ENCODE results near the gene S100A5.
"Not testable (repeated sequence)": the region's sequence is repeated elsewhere in the genome, so short reads cannot be mapped to it uniquely, and the experiment has no call there.

Gene S100A5

GRCh38 chr1:153567621-153568366, 27.1 kb upstream of the S100A5 start:
- DNase-seq (ENCODE audit: low read depth in 2 of 2, low spot score in 1 of 2) = no peak

GRCh38 chr1:153566414-153567371, 26.0 kb upstream of the S100A5 start:
- DNase-seq (ENCODE audit: low read depth in 2 of 2, low spot score in 1 of 2) = peak; percentile 74 to 84

GRCh38 chr1:153565529-153566374, 25.0 kb upstream of the S100A5 start, which contains the start of gene S100A2:
Gene S100A2 (minus strand): TSS chr1:153565844. CDS start chr1:153563877, 1,967 bp downstream.
- no peak for DNase-seq (ENCODE audit: low read depth in 2 of 2, low spot score in 1 of 2)

- DNase-seq (ENCODE audit: low read depth in 2 of 2, low spot score in 1 of 2) = no peak
These were observed 23.3 kb upstream of the S100A5 start for GRCh38 chr1:153563991-153564390.

GRCh38 chr1:153563483-153563901, 22.8 kb upstream of the S100A5 start:
- no peak for DNase-seq (ENCODE audit: low read depth in 2 of 2, low spot score in 1 of 2)

DNA sequence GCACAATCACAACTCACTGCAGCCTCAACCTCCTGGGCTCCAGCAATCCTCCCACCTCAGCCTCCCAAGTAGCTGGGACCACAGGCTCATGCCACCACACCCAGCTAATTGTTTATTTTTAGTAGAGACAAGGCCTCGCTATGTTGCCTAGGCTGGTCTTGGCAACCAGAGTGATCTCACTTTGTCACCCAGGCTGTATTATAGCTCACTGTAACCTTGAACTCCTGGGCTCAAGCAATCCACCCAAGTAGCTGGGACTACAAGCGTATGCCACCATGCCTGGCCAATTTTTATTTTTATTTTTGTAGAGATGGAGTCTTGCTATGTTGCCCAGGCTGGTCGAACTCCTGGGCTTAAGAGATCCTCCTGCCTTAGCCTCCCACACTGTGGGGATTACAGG, 21.3 kb upstream of the S100A5 start:
- DNase-seq (ENCODE audit: low read depth in 2 of 2, low spot score in 1 of 2) = not testable (repeated sequence)

DNA sequence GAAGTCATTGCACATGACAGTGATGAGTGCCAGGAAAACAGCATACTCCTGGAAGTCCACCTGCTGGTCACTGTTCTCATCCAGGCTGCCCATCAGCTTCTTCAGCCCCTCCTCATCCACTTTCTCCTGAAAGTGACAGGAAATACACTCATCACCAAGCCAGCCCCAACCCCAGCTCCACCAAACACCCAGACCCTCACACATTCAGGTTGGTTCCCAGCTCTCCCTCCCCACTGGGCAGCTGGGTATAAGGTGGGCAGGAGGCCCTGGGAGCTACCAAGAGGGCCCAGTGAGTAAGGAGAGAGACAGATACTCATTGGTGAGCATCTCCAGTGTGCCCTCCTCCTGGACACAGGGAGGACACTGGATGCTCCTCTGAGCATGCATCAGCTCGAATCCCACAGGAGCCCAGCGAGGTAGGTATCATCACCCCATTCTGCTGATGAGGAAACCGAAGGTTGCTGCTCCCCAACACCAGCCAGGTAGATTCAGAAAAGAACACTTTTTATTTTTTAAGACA, 20.8 kb upstream of the S100A5 start:
- DNase-seq (ENCODE audit: low read depth in 2 of 2, low spot score in 1 of 2) = no peak

GRCh38 chr1:153560771-153561465, 20.2 kb upstream of the S100A5 start:
- DNase-seq (ENCODE audit: low read depth in 2 of 2, low spot score in 1 of 2) = no peak

DNA sequence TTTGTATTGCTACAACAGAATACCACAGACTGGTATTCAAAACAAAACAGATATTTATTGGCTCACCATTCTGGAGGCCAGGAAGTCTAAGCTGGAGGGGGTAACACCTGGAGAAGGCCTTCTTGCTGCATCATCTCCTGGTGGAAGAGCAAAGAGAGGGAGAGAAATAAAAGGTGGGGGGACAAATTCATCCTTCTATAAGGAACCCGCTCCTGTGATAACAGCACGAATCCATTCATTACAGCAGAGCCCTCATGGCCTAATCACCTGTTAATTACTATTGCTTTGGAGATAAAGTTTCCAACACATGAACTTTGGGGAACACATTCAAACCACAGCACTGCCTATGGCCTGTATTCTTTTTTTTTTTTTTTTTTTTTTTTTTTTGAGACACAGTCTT, 19.5 kb upstream of the S100A5 start:
- DNase-seq (ENCODE audit: low read depth in 2 of 2, low spot score in 1 of 2) = no peak

DNA sequence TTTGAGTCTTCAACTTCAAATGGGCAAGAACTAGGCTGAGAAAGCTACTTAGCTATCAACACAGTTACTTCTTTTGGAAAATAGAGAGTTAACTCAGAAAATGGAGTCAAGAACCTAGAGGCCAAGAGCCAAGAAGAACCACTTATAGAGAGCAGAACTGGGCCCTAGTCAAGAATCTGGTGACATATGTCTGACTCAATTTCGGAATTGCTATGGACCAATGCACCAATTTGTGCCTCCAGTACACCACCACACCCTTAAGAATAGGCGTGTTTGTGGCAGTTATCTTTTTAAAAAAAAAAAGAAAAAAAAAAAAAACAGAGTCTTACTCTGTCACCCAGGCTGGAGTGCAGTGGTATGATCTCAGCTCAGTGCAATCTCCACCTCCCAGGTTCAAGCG, 17.1 kb upstream of the S100A5 start:
- DNase-seq (ENCODE audit: low read depth in 2 of 2, low spot score in 1 of 2) = no peak

GRCh38 chr1:153556348-153556747, 15.6 kb upstream of the S100A5 start:
- no peak for DNase-seq (ENCODE audit: low read depth in 2 of 2, low spot score in 1 of 2)

DNA sequence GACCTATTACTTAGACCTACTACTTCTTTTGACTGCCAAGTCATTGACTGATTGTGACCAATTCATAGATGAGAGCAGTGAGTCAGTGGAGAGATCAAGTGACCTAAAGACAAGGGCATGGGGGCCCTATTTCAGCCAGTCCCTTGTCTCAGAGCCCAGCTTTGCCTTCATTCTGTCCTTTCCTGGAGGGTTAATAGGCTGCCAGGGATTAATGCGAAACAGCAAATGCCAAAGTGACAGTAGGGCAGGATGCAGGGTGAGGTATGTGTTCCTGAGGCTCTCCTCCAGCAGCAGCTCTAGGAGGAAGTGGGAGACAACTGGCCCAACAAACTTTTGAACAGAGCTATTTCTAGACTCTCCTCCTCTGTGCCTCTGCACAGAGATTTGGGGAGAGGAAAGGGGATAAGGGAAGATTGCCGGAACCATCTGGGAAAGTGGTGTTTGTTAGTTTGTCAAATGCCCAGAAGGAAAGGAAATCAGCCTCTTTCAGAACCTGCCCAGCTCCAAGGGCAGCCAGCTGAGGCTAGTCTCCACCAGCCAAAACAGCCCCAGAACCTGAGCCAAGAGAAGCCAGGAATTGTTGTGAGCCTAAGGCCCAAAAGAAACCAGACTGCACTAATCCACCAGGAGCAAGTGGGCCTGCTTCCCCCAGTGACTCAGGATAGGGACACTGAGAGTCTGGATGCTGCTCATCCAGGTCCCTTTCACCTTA, 13.3 kb upstream of the S100A5 start:
- DNase-seq (ENCODE audit: low read depth in 2 of 2, low spot score in 1 of 2) = no peak

DNA sequence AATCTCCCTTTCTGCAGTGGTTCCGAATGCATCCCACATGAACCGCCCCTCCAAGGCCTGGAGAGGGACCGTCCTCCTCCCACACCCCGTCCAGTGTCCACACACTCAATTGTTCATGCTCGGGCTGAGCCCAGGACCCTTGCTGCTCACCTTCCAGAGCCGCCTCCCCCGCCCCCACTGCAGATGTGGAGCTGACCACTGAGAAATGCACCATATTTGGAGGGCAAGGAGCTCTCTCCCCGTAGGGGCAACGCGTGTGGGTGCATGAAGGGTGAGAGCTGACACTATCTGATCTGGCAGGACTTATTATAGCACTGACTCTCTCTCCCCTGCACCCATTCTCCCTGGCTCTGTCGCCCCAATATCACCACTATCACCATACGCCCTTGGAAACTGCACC, 12.4 kb upstream of the S100A5 start:
- no peak for DNase-seq (ENCODE audit: low read depth in 2 of 2, low spot score in 1 of 2)

DNA sequence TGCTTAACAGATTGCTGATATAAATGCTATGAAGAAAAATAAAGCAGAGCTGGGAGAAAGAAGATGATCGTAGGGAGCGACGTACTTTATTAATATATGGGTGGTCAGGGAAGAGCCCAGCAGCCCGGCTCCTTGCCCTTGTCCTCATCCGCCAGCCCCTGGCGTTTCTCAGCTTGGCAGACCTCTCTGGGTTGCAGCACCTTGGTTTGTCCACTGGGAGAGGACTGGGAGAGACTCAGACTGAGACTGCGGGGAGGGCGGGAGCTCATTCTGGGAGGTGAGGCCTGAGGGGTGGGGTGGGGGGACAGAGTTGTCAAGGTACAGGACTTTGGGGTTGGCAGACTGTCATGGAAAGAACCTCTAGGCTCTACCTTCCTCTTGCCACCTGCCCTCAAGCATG, 11.6 kb upstream of the S100A5 start:
- no peak for DNase-seq (ENCODE audit: low read depth in 2 of 2, low spot score in 1 of 2)

DNA sequence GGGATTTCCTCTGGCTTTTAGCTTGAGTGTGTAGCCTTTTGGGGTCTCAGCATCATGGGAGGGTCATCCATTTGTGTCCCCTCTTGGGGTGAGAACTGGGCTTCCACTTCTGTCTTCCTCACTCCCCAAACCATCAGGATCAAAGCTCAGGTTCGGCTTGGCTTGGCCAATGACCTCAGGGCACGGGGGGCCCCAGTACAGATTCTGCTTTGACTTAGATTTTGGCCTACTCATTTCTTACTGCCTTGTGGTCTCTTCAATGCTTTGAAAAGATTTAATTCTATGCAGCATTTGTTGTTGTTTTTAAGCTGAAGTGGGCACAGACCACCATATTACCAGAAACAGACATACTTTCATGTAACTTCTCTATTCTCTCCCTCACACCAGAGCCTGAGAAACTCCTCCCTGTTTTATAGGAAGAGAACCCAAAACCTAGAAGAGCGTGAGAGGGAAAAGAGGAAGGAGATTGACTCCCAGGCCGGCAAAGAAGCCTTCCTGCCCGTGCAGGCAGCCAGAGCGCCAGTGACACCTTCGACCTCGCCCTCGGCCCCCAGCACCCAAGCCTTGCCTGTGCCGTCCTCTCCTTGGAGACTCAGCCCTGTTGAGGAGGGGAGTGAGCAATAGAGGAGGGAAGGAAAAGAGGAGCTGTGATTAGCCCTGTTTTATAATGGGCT, 10.2 kb upstream of the S100A5 start:
- DNase-seq (ENCODE audit: low read depth in 2 of 2, low spot score in 1 of 2) = no peak

GRCh38 chr1:153550398-153550758, 9.6 kb upstream of the S100A5 start:
- DNase-seq (ENCODE audit: low read depth in 2 of 2, low spot score in 1 of 2) = no peak

DNA sequence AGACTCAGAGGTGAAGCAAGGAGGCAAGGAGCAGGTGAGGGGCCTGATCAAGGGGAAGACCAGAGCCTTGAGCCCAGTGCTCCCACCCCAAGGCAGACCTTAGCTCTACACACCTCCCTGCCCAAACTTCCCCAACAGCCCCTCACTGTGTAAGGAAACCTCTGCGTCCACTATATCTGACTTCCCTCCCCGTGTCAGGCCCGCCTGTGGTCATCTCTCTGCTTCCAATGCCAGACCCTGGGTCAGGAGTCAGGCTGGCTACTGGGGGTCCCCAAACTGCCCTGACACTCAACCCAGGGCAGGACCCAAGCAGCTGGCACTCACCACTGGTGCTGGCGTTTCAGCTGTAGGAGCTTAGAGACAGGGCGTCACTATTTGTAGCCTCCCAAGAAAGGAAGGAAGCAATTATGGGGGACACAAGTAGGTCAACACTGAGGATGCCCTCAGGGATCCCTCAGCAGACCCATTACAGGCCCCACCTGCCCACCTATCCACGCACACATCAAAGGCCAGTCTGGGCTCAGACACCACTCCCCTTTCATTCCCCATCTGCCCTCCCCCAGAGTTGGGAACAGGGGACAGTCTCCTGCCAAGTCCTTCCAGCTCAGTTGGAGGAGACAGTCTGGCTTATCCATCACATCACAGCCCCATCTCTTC, 9.1 kb upstream of the S100A5 start:
- no peak for DNase-seq (ENCODE audit: low read depth in 2 of 2, low spot score in 1 of 2)

All from stimulated activated CD8-positive, alpha-beta memory T cell treated with anti-CD3 and anti-CD28 coated beads, Interleukin-4, amount 100 ng/mL, for 4 hours (primary cell).